ENCODE data around the gene IL17RE.

GRCh38 chr3:9890249-9891071 is 12.2 kb upstream of the IL17RE start, which contains the start of gene JAGN1:
- TF ChIP-seq POLR2A (IDR thresholded peaks at IDR 0.05) (peak; percentile 94), CTCF (IDR thresholded peaks at IDR 0.05) (peak in 1 of 6 experiments; percentile 2)
